ENCODE data around the gene PFKFB2.
"Not testable (repeated sequence)": the region's sequence is repeated elsewhere in the genome, so short reads cannot be mapped to it uniquely, and the experiment has no call there.

PFKFB2 gene

DNA sequence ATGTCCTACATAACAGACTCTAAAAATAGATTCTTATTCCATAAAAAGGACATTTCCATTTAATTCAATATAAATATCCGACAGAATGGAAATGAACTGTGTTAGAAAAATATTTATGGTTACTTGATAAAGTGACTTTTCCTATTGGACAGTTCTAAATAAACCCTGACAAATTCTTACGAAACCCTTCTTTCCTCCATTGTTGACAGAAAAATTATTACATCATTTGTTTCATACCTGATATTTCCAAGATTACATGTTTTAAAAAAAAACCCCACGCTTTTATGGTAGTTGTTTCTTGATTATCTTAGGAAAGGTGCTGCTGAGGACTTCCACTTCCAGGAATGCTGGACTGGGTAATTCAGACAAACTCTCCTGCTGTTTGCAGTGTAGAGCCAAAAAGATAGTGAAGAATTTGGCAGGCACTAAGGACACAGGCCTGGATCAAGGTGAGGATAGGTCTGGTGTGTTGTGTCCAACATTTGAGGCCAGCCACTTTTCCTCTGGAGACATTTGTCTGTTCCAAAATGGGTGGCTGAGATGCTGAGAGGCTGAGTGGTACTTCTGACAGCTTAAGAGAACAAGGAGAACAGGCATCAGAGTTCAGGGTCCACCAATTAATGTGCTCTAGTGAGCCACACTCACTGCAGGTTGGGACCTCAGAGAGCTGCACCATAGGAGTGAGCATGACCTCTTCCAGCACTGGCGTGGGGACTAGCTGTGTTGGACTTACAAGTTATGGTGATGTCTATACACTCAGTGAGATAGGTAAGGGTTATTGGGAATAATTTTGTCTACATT lies 13.5 kb upstream of the PFKFB2 start:
- DNase-seq (ENCODE audit: low read depth in 2 of 2): no peak

DNA sequence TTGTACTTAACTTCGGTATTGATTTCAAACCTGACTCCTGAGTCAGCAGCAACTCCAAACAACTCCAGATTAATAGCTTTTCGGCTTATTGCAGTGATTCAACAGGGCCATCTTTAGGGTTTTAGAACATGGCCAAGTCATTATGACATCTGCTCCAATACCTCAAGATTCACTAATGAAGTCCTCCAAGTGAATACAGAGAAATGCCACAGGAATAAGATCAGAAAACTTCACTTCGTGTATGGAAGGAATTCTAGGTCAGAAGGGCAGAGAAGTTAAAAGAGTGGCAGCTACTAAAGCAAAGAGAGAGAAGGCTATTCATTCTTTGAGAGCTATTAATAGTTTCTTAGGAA lies 12.9 kb upstream of the PFKFB2 start:
- no peak for DNase-seq (ENCODE audit: low read depth in 2 of 2)

DNA sequence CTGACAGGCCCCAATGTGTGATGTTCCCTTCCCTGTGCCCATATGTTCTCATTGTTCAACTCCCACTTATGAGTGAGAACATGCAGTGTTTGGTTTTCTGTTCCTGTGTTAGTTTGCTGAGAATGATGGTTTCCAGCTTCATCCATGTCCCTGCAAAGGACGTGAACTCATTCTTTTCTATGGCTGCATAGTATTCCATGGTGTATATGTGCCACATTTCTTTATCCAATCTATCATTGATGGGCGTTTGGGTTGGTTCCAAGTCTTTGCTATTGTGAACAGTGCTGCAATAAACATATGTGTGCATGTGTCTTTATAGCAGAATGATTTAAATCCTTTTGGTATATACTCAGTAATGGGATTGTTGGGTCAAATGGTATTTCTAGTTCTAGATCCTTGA lies 11.7 kb upstream of the PFKFB2 start:
- DNase-seq (ENCODE audit: low read depth in 2 of 2): not testable (repeated sequence)

DNA sequence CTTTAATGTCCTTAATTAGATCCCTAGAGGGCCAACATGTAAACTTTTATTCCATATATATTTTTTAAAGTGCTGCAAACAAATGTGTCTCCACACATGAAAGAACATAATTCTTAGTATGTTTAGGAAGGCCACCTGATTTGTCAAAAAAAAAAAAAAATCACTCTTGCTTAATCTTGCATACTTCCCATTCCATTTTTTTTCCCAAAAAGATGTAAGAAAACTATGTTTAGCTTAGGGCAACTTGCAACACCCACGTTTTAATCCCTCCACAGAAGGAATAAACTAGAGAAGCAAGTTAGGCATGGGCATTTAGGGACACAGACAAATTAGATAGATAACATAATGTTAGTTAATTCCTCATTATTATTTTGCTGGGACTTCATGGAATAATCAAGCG lies 7.6 kb upstream of the PFKFB2 start:
- DNase-seq (ENCODE audit: low read depth in 2 of 2): no peak

DNA sequence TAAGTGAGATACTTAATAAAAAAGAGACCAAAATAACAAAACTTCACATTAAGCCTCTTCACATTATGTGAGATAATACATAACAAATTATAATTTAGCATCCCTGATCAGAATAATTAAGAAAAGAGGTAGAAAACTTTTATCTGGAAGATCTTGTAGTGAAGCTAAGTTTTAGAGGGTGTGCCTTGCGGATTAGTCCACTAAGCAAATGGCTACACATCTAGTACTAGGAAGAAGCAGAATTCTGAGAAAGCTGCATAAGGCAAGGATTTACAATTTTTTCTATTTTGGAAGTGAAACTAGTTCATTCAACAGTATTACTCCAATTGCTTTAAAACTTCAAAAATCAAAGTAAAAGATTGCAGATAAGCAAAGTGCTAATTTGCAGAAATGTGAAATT lies 5.6 kb upstream of the PFKFB2 start:
- no peak for DNase-seq (ENCODE audit: low read depth in 2 of 2)

DNA sequence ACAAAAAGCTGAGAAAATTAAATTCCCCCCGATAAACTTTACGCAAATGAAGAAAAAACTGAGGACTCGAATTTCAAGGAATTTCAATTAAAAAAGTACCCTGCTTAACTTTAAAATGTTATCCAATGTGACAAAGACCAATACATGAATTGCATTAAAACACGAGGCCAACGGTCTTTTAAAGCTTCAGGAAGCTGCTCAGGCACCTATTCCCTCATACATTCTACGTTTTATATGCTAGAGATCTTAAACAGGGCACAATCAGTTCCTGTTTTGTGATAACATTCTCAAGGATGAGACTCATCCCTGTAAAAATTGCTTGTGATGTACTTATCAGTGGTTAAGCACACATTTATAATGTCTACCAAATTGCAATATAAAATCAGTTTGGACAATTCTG lies 5.0 kb upstream of the PFKFB2 start:
- no peak for DNase-seq (ENCODE audit: low read depth in 2 of 2)

DNA sequence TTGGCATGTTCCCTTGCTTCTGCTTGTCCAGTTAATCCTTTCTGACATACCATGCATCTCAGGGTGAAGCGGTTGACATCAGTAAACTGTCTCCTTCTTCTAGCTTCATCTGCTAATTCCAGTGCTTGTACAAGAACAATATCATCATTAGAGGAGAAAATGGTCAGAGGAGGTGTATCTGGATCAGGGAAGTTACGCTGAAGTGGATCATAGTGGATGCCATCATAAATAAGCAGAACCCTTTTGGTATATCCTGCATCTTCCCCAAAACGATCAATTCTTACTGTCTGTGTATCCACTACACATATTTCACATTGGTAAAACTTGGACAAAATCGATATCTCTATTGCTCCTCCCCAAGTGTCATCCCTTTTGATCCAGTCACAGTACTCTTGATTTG lies 4.0 kb upstream of the PFKFB2 start:
- no peak for DNase-seq (ENCODE audit: low read depth in 2 of 2)

DNA sequence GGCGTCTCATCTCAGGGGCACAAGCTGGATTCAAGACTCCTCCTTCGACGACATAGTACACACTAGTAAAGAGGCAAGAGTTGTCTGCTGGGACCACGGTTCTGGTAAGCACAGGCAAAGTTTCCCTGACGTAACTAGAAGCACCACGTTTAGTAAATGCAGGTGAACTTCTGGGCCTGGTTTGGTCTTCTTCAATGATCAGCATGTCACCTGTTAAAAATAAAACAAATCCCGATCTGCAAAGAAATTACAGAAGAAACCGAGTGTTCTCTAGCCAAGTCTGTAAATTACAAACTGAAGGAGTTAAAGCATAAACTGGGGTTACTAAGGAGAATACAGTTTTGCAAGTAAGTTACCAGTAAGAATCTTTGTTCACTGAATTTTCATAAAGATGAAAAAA lies 3.6 kb upstream of the PFKFB2 start:
- DNase-seq (ENCODE audit: low read depth in 2 of 2): no peak

DNA sequence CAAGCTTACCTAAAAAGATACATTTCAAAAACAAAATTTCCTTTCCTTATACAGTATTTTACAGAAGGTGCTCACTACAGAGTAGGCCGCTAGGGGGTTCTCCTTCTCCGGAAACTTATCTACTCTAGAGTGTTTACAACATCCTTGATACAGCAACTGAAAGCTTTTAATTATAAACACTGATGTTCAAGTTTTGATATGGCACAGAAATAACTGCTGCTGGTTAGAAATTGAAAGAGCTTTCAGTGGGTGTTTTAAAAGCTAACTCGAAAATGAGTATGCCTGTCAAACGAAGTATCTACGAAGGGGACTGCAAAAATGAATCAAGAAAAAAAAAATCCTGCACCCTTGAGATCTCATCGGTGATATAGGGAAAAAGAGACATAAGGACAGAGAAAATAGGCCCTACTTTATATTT lies 3.1 kb upstream of the PFKFB2 start:
- no peak for DNase-seq (ENCODE audit: low read depth in 2 of 2)

DNA sequence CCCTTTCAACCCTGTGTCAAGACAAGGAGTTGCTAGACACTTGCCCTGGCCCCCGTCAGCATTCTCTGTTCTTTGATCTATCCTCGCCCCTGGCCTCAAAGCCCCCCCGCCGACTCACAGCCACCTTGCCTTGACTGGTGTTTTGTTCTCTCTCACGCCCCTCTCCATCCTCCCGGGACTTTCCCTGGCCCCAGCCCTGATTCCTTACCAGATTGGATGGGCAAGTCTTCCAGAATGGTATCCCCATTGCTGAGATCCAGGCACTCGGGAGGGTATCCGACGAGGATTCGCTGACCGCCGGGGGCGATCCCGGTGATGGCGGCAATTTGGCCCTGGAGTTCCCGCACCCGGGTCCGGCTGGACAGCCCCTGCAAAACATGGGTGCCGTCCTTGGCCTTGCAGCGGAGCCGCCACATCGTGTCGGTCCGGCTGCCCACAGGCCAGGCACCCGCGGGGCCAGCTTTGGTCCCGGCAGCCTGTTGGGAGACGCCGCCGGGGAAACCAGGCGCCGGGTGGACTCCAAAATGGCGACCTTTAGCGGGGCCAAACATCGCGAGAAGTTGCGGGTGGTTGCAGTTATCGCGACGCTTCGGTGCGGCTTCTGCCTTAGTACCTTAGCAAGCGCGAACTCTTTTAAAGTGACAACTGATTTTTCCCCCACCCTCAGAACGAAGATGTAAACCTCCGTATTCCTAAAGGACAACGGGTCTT lies 2.4 kb upstream of the PFKFB2 start:
- peak; percentile 86 to 87 for DNase-seq (ENCODE audit: low read depth in 2 of 2)

DNA sequence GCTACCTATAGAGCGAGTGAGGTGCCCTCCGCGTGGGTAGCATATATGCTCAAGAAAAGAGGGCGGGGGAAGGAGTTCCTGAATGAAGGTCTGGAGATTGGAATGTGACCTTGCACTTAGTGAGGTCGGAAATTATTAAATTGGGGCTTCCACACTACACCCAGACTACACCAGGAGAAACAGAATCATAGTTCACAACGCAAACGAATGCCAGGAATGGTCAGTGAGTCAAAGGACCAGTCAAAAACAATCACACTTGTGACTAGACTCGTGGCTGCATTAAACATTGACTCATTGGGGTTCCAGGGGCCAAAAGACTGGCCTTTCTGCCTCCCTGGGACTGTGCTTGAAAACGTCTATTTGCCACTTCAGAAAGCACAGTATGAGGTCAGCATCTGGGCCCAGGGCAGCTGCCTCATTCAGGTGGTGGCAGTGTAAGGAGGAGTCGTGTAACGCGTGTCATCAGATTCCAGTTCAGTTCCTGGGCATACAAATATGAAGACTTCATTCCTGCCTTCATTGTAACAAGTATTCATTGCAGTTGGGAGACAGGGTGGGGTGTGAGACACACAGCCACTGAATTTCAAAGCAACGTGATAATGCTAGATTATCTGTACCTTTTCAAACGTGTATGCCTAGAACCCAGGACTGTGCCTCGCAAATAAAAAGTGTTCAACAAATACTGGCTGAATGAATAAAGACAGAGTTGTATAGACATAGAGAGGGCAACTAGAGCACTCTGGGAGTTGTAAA lies 1.7 kb upstream of the PFKFB2 start, which contains the start of gene YOD1:
TSS of gene YOD1 (minus strand) at position 18 of the 753 bp plus-strand sequence. CDS start 178 bp downstream, outside the sequence.
- no peak for DNase-seq (ENCODE audit: low read depth in 2 of 2)

DNA sequence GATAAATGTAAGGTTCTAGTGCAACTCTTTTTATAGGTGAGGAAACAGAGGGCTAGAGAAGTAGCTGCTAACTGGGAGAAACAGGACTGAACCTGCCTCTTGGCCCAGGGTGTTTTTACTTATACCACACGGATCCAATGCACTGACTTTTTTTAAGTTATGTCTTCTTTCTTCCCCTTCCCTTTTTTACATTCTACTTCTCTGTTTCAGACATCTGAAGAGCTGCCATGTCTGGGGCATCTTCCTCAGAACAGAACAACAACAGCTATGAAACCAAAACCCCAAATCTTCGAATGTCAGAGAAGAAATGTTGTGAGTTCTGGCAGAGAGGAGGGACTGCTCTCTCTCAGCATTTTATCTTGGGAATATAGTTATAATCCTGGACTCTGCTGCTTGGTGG lies 1.4 kb downstream of the PFKFB2 start:
- DNase-seq (ENCODE audit: low read depth in 2 of 2): no peak

DNA sequence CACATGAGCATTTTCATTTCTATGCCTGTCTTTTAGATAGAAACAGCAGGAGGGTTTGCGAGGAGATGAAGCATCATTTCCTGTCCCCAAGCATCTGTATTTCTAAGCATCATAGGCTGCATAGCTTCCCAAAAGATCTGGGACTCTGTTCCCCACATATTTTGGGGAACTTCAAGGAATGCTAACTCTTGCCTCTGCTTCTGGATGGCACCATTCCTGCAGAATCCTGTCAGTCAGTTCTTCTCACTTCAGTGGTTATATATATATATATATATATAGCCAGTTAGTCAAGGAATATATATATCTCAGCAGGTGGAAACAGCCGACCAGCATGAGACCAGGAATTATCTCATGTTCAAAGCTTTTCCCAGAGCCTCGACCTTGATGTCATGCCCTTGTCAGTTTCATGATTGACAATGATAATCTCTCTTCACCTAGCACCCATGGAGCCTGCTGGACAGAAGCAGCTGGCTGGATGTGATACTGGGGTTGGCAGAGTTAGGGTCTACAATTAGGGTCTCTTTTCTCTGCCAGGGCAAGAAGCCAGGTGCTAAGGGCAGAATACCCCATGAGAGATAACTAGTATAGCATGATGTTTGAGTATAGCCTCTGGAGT lies 2.4 kb downstream of the PFKFB2 start:
- no peak for DNase-seq (ENCODE audit: low read depth in 2 of 2)

DNA sequence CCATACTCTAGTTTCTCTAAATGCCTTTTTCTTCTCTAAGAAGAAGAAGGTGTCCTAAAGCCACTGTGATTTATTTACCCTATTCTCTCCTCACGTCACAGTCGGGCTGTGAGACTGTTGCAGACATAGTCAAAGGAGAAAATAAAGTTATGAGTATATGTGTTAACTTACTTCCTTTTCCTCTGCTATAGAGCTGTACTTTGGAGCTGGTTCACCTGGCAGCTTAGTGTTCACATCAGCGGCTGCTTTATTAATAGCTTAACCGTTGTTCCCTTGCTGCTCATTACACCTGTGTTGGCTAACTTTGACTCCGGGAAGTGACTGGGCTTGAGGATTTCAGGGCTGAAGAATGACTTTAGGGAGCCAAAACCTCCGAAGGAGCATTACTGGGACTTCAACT lies 3.6 kb downstream of the PFKFB2 start:
- DNase-seq (ENCODE audit: low read depth in 2 of 2): no peak

DNA sequence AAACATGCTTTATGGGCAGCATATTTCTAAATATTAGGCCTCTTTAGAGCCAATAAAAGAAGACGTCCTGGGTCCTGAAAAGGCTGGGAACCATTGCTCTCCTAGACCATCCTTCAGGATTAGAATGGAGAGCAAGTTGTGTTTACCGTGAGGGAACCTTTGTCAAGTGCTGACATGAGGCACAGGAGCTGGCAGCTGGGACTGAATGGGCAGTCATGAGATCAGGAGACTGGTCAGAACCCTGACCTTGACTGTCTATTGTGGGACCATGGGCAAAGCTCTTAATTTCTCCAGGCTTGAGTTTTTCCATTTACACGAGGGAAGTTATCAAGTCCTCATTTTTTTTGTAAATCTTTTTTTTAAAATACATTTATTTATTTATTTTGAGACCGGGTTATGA lies 5.2 kb downstream of the PFKFB2 start:
- no peak for DNase-seq (ENCODE audit: low read depth in 2 of 2)

DNA sequence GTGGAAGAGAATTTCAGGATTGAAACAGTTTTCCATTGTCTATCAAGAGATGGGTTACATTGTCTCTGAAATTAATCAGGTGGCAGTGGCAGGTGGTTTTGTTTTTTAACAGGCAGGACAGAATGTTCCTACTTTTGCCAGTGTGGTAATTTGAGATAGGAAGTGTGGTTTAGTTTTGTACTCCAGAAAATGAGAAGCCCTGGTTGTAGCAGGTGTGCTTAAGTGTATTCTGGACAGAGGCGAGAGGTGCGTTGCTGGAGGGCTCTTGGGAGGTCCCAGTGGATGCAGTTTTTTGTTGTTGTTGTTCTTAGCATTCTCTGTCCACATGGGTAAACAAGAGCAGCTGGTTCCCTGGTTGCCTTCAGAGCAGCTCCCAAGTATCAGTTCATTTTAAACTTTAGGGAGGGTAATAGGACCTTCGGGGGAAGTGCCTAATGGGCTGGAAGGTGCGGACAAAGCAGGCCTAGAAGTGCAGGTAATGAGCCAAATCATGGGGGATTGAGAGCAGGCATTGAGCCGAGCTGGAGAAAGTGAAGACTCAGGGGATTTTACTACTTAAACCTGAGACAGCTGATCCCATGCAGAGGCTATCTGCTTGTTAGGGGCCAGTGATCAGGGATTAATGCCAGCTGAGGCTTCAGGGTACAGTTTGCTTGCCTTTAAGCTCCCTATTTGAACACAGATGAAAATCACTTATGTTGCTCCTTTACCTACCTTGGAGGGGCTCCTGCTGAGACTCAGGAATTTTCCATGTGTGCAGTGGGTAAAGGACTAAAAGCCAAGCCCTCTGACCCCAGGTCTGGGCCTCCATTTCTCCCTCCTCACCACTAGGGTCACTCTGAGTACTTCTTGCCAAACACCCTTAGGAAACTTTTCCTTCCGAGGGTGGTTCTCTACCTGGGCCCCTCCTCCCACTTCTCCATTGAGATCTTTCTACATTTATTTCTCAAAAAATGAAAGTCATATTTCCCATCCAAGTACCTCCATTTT lies 6.1 kb downstream of the PFKFB2 start:
- DNase-seq (ENCODE audit: low read depth in 2 of 2): no peak

DNA sequence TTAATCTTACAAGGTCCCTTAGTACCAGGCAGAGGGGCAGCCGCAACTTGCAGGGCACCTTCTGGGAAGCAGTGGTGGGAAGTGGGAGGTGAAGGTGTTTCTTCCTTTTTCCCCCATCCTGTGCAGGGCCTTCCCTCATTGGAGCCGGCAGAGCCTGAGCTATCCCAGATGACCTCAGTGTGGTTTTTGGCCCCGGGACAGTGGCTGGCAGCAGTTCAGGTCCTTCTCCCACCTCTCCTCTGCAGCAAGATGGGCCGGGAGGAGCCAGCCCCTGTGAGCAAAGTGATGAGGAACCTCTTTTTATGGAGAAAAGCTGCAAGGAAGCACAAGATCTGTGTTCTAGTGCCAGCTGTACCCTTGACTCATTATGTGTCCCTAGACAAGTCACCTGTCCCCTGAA lies 6.8 kb downstream of the PFKFB2 start:
- no peak for DNase-seq (ENCODE audit: low read depth in 2 of 2)

DNA sequence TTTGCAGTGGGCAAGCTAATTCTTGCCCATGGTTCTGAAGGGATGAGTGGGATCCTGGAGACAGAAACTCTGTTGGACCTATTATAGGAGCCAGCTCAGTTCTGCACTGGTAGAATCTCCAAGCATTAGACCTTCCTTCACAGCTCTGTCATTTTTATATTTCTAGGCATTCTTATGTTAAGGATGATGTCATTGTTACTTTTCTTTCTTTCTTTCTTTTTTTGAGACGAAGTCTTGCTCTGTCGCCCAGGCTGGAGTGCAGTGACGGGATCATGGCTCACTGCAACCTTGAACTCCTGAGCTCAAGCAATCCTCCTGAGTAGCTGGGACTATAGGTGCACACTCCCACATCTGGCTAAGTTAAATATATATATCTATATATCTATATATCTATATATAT lies 7.5 kb downstream of the PFKFB2 start:
- DNase-seq (ENCODE audit: low read depth in 2 of 2): no peak

DNA sequence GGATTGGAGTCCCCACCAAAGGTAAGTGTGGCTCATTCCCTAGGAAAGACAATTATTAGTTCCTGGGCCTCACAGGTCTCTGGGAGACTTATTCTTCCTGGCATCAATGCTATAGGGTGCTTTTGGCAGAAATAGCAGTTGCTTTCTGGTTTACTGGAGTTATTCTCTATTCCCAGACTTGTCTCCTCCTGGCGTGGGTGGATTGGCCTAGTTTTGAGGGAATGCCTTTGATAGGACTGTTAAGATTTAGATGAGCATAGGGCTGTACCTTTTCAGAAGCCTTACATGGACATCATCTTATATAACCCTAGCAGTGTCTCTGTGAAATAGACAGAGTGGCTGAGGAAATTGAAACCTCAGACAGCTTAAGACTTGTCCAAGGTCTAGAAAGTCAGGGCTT lies 9.0 kb downstream of the PFKFB2 start:
- no peak for DNase-seq (ENCODE audit: low read depth in 2 of 2)

DNA sequence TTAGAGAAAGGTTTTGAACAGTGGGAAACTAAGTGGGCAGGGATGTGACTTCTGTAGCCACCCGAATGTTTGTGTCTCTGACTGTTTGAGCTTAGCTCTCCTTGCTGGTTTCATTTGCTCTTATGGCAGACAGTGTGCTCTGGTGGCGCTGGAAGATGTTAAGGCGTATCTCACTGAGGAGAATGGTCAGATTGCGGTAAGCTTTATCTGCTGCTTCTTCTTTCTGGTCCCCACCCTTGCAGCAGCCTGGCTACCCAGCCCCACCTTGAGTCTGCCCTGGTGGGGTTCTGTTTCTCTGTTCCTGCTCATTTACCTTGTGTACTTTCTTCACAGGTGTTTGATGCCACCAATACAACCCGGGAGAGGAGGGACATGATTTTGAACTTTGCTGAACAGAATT lies 9.9 kb downstream of the PFKFB2 start:
- DNase-seq (ENCODE audit: low read depth in 2 of 2): no peak

DNA sequence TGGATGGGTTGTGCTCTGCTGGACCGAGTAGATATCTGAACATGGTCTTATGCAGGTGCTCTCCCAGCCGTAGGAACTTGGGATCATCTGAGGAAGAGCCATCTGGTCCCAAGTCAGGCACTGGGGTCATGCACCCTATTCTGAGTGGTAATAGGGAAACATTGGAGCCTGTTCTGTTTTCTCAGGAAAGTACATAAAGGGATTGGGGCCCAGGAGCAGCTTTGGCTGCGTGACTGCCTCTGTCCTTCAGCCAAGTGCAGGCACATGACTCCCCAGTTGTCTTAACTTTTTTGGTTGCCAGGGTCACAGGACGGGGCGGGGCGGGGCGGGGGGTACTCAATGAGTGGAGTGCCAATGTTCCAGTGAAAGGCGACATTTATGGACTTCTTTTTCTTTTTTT lies 11.5 kb downstream of the PFKFB2 start:
- no peak for DNase-seq (ENCODE audit: low read depth in 2 of 2)

All from stimulated activated CD4-positive, alpha-beta T cell treated with anti-CD3 and anti-CD28 coated beads, Interleukin-4, amount 100 ng/mL, for 48 hours (primary cell).